Measurements from ENCODE around the gene DHX57.
"Not testable (repeated sequence)": the region's sequence is repeated elsewhere in the genome, so short reads cannot be mapped to it uniquely, and the experiment has no call there.

Gene DHX57

GRCh38 chr2:38835015-38835601, 40.6 kb downstream of the DHX57 start:
- H3K27ac Mint-ChIP-seq: no peak overlapping the region
- no peaks in the 10 kb centered on the region for H3K27me3 Mint-ChIP-seq
- no peak for DNase-seq
- no peaks in the 10 kb centered on the region for H3K9me3 Mint-ChIP-seq
- peaks cover 4% of the 10 kb centered on the region for H3K36me3 Mint-ChIP-seq
- no peak overlapping the region for H3K4me3 Mint-ChIP-seq
- H3K4me1 Mint-ChIP-seq: peaks cover 3% of the 10 kb centered on the region
- CTCF ChIA-PET: interaction anchor here (1.0 to 1.7 kb wide), 5 partner anchors 9 to 122 kb away, joined by 3 to 6 read pairs (median 3); no protein-coding TSS in a partner anchor

- Mint-ChIP-seq H3K4me1 (peaks cover 5% of the 10 kb centered on the region), H3K4me3 (no peak overlapping the region)
Measured at GRCh38 chr2:38830526-38831159, 45.1 kb downstream of the DHX57 start.

GRCh38 chr2:38829971-38830370, 45.8 kb downstream of the DHX57 start:
- CTCF ChIA-PET: no interaction called here
- no peak for DNase-seq
- Mint-ChIP-seq H3K4me1 (peaks cover 5% of the 10 kb centered on the region), H3K27me3 (no peaks in the 10 kb centered on the region), H3K27ac (no peak overlapping the region), H3K9me3 (no peaks in the 10 kb centered on the region), H3K4me3 (no peak overlapping the region), H3K36me3 (peaks cover 10% of the 10 kb centered on the region)

More at GRCh38 chr2:38830526-38831159, 45.1 kb downstream of the DHX57 start:
- Mint-ChIP-seq H3K9me3 (no peaks in the 10 kb centered on the region), H3K27me3 (no peaks in the 10 kb centered on the region), H3K36me3 (peaks cover 8% of the 10 kb centered on the region), H3K27ac (no peak overlapping the region)
- DNase-seq: no peak
- CTCF ChIA-PET: interaction anchor here (0.7 kb wide), 1 partner anchor 221 kb away, joined by 4 read pairs; no protein-coding TSS in a partner anchor

- no peak for DNase-seq
- Mint-ChIP-seq H3K4me3 (no peak overlapping the region), H3K27ac (no peak overlapping the region), H3K9me3 (no peaks in the 10 kb centered on the region), H3K36me3 (peaks cover 9% of the 10 kb centered on the region), H3K4me1 (peaks cover 5% of the 10 kb centered on the region), H3K27me3 (no peaks in the 10 kb centered on the region)
- CTCF ChIA-PET: interaction anchor here (1.2 kb wide), 1 partner anchor 293 kb away, joined by 3 read pairs; no protein-coding TSS in a partner anchor
Measured at GRCh38 chr2:38828460-38828859, 47.3 kb downstream of the DHX57 start.

GRCh38 chr2:38827539-38828145, 48.1 kb downstream of the DHX57 start:
- H3K36me3 Mint-ChIP-seq: peaks cover 13% of the 10 kb centered on the region
- CTCF ChIA-PET, H3K27me3 Mint-ChIP-seq, H3K4me1 Mint-ChIP-seq, DNase-seq, H3K27ac Mint-ChIP-seq, H3K4me3 Mint-ChIP-seq, H3K9me3 Mint-ChIP-seq: not testable (repeated sequence)

GRCh38 chr2:38825956-38826355, 49.8 kb downstream of the DHX57 start:
- CTCF ChIA-PET: interaction anchor here (1.9 kb wide), 1 partner anchor 9 kb away, joined by 6 read pairs; no protein-coding TSS in a partner anchor
- Mint-ChIP-seq H3K4me3 (no peak overlapping the region), H3K36me3 (peaks cover 16% of the 10 kb centered on the region), H3K27me3 (no peaks in the 10 kb centered on the region), H3K27ac (no peak overlapping the region), H3K9me3 (no peaks in the 10 kb centered on the region), H3K4me1 (peaks cover 5% of the 10 kb centered on the region)
- no peak for DNase-seq

- Mint-ChIP-seq H3K9me3 (no peaks in the 10 kb centered on the region), H3K4me3 (no peak overlapping the region), H3K36me3 (peaks cover 17% of the 10 kb centered on the region), H3K27me3 (no peaks in the 10 kb centered on the region), H3K27ac (no peak overlapping the region), H3K4me1 (peaks cover 5% of the 10 kb centered on the region)
- DNase-seq: no peak
- CTCF ChIA-PET: interaction anchor here (1.4 to 1.9 kb wide), 2 partner anchors 10 to 122 kb away, joined by 3 to 6 read pairs; no protein-coding TSS in a partner anchor
Measured at GRCh38 chr2:38824906-38825305, 50.8 kb downstream of the DHX57 start.

GRCh38 chr2:38823386-38823785, 52.3 kb downstream of the DHX57 start:
- CTCF ChIA-PET: no interaction called here
- DNase-seq: no peak
- Mint-ChIP-seq H3K4me1 (peaks cover 5% of the 10 kb centered on the region), H3K27ac (no peak overlapping the region), H3K27me3 (no peaks in the 10 kb centered on the region), H3K4me3 (no peak overlapping the region), H3K9me3 (no peaks in the 10 kb centered on the region), H3K36me3 (peaks cover 18% of the 10 kb centered on the region)

GRCh38 chr2:38818565-38818964, 57.2 kb downstream of the DHX57 start:
- CTCF ChIA-PET: interaction anchor here (0.6 kb wide), 1 partner anchor 1135 kb away, joined by 3 read pairs; no protein-coding TSS in a partner anchor
- no peaks in the 10 kb centered on the region for H3K27me3 Mint-ChIP-seq
- H3K36me3 Mint-ChIP-seq: peaks cover 13% of the 10 kb centered on the region
- H3K4me1 Mint-ChIP-seq: no peaks in the 10 kb centered on the region
- no peak overlapping the region for H3K27ac Mint-ChIP-seq
- no peaks in the 10 kb centered on the region for H3K9me3 Mint-ChIP-seq
- no peak overlapping the region for H3K4me3 Mint-ChIP-seq
- DNase-seq: no peak

GRCh38 chr2:38815936-38816335, 59.8 kb downstream of the DHX57 start:
- CTCF ChIA-PET: no interaction called here
- H3K27ac Mint-ChIP-seq: no peak overlapping the region
- H3K36me3 Mint-ChIP-seq: peaks cover 13% of the 10 kb centered on the region
- no peaks in the 10 kb centered on the region for H3K27me3 Mint-ChIP-seq
- no peak for DNase-seq
- H3K9me3 Mint-ChIP-seq: no peaks in the 10 kb centered on the region
- no peak overlapping the region for H3K4me3 Mint-ChIP-seq
- H3K4me1 Mint-ChIP-seq: no peaks in the 10 kb centered on the region

GRCh38 chr2:38810488-38810887, 65.2 kb downstream of the DHX57 start:
- Mint-ChIP-seq H3K36me3 (peaks cover 6% of the 10 kb centered on the region), H3K4me1 (no peaks in the 10 kb centered on the region), H3K4me3 (no peak overlapping the region), H3K9me3 (no peaks in the 10 kb centered on the region), H3K27me3 (no peaks in the 10 kb centered on the region), H3K27ac (no peak overlapping the region)
- DNase-seq: no peak
- CTCF ChIA-PET: interaction anchor here (0.7 kb wide), 1 partner anchor 302 kb away, joined by 3 read pairs; no protein-coding TSS in a partner anchor

GRCh38 chr2:38808677-38809076, 67.1 kb downstream of the DHX57 start:
- no peak for DNase-seq
- H3K4me1 Mint-ChIP-seq: no peaks in the 10 kb centered on the region
- H3K27ac Mint-ChIP-seq: no peak overlapping the region
- H3K4me3 Mint-ChIP-seq: no peak overlapping the region
- CTCF ChIA-PET: no interaction called here
- peaks cover 6% of the 10 kb centered on the region for H3K36me3 Mint-ChIP-seq
- no peaks in the 10 kb centered on the region for H3K9me3 Mint-ChIP-seq
- H3K27me3 Mint-ChIP-seq: no peaks in the 10 kb centered on the region

- CTCF ChIA-PET: no interaction called here
- Mint-ChIP-seq H3K36me3 (peaks cover 4% of the 10 kb centered on the region), H3K27me3 (no peaks in the 10 kb centered on the region), H3K4me1 (no peaks in the 10 kb centered on the region), H3K27ac (no peak overlapping the region), H3K4me3 (no peak overlapping the region), H3K9me3 (no peaks in the 10 kb centered on the region)
- no peak for DNase-seq
Measured at GRCh38 chr2:38806733-38807059, 69.0 kb downstream of the DHX57 start.

GRCh38 chr2:38806015-38806732, 69.6 kb downstream of the DHX57 start:
- DNase-seq: no peak
- no peak overlapping the region for H3K27ac Mint-ChIP-seq
- no peak overlapping the region for H3K4me3 Mint-ChIP-seq
- H3K27me3 Mint-ChIP-seq: no peaks in the 10 kb centered on the region
- no peaks in the 10 kb centered on the region for H3K36me3 Mint-ChIP-seq
- CTCF ChIA-PET: no interaction called here
- no peaks in the 10 kb centered on the region for H3K9me3 Mint-ChIP-seq
- no peaks in the 10 kb centered on the region for H3K4me1 Mint-ChIP-seq

Data from activated naive CD4-positive, alpha-beta T cell treated with anti-CD3 and anti-CD28 coated beads, Interleukin-2, amount 10 ng/mL, durations not matched to agents 7 days and 5 days (primary cell).